ENCODE measurements around the gene MACROD2.

DNA sequence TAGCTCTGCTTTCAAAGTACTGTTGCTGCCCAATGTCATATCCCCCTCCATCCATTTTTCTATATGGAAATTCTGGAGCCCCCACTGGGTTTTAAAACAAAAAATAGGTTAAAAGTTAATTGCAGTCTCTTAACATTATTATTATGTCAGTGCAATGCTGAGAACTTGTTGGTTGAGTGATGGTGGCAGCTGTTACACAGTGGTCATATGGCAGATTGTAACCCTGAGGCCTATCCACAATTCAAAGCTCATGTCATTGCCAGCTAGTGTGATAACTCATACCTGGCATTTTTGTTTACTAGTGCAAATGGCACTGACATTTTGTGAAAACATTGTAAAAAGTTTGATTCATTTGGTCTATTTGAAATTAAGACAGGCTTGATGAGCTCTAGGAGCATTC lies 647.8 kb downstream of the MACROD2 start:
- TF ChIP-seq ZNF561 (tag by site-specific recombination; IDR thresholded peaks at IDR 0.05; ENCODE audit: borderline replicate concordance) (no peak), ZNF426 (tag by site-specific recombination; IDR thresholded peaks at IDR 0.05) (no peak), KLF16 (tag by site-specific recombination; IDR thresholded peaks at IDR 0.05) (no peak), TRIM28 (IDR thresholded peaks at IDR 0.05; ENCODE audit: borderline replicate concordance, low read length) (no peak), ZNF121 (tag by site-specific recombination; IDR thresholded peaks at IDR 0.05) (no peak), EGR2 (tag by site-specific recombination; IDR thresholded peaks at IDR 0.05; ENCODE audit: low read depth) (no peak), ZNF558 (tag by site-specific recombination; IDR thresholded peaks at IDR 0.05) (no peak)
- TF ChIP-seq, protein P1, sequence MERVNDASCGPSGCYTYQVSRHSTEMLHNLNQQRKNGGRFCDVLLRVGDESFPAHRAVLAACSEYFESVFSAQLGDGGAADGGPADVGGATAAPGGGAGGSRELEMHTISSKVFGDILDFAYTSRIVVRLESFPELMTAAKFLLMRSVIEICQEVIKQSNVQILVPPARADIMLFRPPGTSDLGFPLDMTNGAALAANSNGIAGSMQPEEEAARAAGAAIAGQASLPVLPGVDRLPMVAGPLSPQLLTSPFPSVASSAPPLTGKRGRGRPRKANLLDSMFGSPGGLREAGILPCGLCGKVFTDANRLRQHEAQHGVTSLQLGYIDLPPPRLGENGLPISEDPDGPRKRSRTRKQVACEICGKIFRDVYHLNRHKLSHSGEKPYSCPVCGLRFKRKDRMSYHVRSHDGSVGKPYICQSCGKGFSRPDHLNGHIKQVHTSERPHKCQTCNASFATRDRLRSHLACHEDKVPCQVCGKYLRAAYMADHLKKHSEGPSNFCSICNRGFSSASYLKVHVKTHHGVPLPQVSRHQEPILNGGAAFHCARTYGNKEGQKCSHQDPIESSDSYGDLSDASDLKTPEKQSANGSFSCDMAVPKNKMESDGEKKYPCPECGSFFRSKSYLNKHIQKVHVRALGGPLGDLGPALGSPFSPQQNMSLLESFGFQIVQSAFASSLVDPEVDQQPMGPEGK (tag by site-specific recombination; IDR thresholded peaks at IDR 0.05), result no peak
- TF ChIP-seq, protein P2, sequence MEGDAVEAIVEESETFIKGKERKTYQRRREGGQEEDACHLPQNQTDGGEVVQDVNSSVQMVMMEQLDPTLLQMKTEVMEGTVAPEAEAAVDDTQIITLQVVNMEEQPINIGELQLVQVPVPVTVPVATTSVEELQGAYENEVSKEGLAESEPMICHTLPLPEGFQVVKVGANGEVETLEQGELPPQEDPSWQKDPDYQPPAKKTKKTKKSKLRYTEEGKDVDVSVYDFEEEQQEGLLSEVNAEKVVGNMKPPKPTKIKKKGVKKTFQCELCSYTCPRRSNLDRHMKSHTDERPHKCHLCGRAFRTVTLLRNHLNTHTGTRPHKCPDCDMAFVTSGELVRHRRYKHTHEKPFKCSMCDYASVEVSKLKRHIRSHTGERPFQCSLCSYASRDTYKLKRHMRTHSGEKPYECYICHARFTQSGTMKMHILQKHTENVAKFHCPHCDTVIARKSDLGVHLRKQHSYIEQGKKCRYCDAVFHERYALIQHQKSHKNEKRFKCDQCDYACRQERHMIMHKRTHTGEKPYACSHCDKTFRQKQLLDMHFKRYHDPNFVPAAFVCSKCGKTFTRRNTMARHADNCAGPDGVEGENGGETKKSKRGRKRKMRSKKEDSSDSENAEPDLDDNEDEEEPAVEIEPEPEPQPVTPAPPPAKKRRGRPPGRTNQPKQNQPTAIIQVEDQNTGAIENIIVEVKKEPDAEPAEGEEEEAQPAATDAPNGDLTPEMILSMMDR (tag by site-specific recombination; IDR thresholded peaks at IDR 0.05), result no peak
- TF ChIP-seq, protein P3, sequence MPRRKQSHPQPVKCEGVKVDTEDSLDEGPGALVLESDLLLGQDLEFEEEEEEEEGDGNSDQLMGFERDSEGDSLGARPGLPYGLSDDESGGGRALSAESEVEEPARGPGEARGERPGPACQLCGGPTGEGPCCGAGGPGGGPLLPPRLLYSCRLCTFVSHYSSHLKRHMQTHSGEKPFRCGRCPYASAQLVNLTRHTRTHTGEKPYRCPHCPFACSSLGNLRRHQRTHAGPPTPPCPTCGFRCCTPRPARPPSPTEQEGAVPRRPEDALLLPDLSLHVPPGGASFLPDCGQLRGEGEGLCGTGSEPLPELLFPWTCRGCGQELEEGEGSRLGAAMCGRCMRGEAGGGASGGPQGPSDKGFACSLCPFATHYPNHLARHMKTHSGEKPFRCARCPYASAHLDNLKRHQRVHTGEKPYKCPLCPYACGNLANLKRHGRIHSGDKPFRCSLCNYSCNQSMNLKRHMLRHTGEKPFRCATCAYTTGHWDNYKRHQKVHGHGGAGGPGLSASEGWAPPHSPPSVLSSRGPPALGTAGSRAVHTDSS (tag by site-specific recombination; IDR thresholded peaks at IDR 0.05), result no peak
- TF ChIP-seq, protein P4, sequence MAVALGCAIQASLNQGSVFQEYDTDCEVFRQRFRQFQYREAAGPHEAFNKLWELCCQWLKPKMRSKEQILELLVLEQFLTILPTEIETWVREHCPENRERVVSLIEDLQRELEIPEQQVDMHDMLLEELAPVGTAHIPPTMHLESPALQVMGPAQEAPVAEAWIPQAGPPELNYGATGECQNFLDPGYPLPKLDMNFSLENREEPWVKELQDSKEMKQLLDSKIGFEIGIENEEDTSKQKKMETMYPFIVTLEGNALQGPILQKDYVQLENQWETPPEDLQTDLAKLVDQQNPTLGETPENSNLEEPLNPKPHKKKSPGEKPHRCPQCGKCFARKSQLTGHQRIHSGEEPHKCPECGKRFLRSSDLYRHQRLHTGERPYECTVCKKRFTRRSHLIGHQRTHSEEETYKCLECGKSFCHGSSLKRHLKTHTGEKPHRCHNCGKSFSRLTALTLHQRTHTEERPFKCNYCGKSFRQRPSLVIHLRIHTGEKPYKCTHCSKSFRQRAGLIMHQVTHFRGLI (tag by site-specific recombination; IDR thresholded peaks at IDR 0.05), result no peak
- TF ChIP-seq, protein P5, sequence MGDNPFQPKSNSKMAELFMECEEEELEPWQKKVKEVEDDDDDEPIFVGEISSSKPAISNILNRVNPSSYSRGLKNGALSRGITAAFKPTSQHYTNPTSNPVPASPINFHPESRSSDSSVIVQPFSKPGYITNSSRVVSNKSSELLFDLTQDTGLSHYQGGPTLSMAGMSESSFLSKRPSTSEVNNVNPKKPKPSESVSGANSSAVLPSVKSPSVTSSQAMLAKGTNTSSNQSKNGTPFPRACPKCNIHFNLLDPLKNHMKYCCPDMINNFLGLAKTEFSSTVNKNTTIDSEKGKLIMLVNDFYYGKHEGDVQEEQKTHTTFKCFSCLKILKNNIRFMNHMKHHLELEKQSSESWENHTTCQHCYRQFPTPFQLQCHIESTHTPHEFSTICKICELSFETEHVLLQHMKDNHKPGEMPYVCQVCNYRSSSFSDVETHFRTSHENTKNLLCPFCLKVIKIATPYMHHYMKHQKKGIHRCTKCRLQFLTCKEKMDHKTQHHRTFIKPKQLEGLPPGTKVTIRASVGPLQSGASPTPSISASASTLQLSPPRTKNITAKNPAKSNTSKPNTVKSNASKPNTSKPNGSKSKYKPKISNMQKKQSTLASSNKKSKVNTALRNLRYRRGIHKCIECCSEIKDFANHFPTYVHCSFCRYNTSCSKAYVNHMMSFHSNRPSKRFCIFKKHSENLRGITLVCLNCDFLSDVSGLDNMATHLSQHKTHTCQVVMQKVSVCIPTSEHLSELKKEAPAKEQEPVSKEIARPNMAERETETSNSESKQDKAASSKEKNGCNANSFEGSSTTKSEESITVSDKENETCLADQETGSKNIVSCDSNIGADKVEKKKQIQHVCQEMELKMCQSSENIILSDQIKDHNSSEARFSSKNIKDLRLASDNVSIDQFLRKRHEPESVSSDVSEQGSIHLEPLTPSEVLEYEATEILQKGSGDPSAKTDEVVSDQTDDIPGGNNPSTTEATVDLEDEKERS (tag by site-specific recombination; IDR thresholded peaks at IDR 0.05), result no peak
- TF ChIP-seq, protein P6, sequence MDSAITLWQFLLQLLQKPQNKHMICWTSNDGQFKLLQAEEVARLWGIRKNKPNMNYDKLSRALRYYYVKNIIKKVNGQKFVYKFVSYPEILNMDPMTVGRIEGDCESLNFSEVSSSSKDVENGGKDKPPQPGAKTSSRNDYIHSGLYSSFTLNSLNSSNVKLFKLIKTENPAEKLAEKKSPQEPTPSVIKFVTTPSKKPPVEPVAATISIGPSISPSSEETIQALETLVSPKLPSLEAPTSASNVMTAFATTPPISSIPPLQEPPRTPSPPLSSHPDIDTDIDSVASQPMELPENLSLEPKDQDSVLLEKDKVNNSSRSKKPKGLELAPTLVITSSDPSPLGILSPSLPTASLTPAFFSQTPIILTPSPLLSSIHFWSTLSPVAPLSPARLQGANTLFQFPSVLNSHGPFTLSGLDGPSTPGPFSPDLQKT (IDR thresholded peaks at IDR 0.05; ENCODE audit: borderline replicate concordance, low read depth, low read length), result no peak
